ENCODE results near the gene MBTPS1.

- no peak for TF ChIP-seq CTCF (IDR thresholded peaks at IDR 0.05)
- TF ChIP-seq POLR2AphosphoS5 (IDR thresholded peaks at IDR 0.05) = no peak
Observed at GRCh38 chr16:84120023-84120422, 3.3 kb upstream of the MBTPS1 start.
